ENCODE measurements around the gene CSGALNACT2. TPM values are rescaled to one million over a fixed set of nuclear protein-coding genes. Genes with fewer than 3 reads are reported as not detected.

The CSGALNACT2 gene
- total RNA-seq, 3 donors from 2014 or later: 21.6 to 35.5 (median 27.8) TPM

GRCh38 chr10:43224321-43224720, 86.1 kb downstream of the CSGALNACT2 start:
- H3K36me3 ChIP-seq: no peaks in the 10 kb centered on the region
- peaks cover 0 to 7% of the 10 kb centered on the region in 2 donors for H3K27me3 ChIP-seq
- H3K4me1 ChIP-seq: peaks cover 0 to under 1% of the 10 kb centered on the region in 2 donors
- peak overlapping the region in 1 of 2 donors; percentile 29 for H3K27ac ChIP-seq
- no peak for DNase-seq (ENCODE audit: low spot score in 2 of 2)
- TF ChIP-seq POLR2A (IDR thresholded peaks at IDR 0.05) (no peak), CTCF (IDR thresholded peaks at IDR 0.05) (no peak), POLR2AphosphoS5 (IDR thresholded peaks at IDR 0.05) (no peak)
- intact Hi-C loops (cut with DNase I; ENCODE audit: low total_unique reads): no loop called here
- no peak overlapping the region for H3K4me3 ChIP-seq
- no peaks in the 10 kb centered on the region for H3K9me3 ChIP-seq

- no peaks in the 10 kb centered on the region for H3K4me1 ChIP-seq
- no peaks in the 10 kb centered on the region for H3K9me3 ChIP-seq
- no peak for DNase-seq (ENCODE audit: low spot score in 2 of 2)
- H3K27ac ChIP-seq: peak overlapping the region; percentile 74 to 81
- TF ChIP-seq POLR2AphosphoS5 (IDR thresholded peaks at IDR 0.05) (no peak), POLR2A (IDR thresholded peaks at IDR 0.05) (no peak), CTCF (IDR thresholded peaks at IDR 0.05) (no peak)
- no peak overlapping the region for H3K4me3 ChIP-seq
- peaks cover 0 to 15% of the 10 kb centered on the region in 2 donors for H3K27me3 ChIP-seq
- no peaks in the 10 kb centered on the region for H3K36me3 ChIP-seq
- intact Hi-C loops (cut with DNase I; ENCODE audit: low total_unique reads): no loop called here
Observed at GRCh38 chr10:43225004-43225786, 87.0 kb downstream of the CSGALNACT2 start.

GRCh38 chr10:43225787-43226153, 87.5 kb downstream of the CSGALNACT2 start:
- Histone ChIP-seq H3K9me3 (no peaks in the 10 kb centered on the region), H3K4me3 (no peak overlapping the region), H3K36me3 (no peaks in the 10 kb centered on the region), H3K27ac (peak overlapping the region; percentile 74 to 81), H3K4me1 (no peaks in the 10 kb centered on the region), H3K27me3 (peaks cover 0 to 21% of the 10 kb centered on the region in 2 donors)
- DNase-seq (ENCODE audit: low spot score in 2 of 2): peak; percentile 38 to 51
- TF ChIP-seq POLR2AphosphoS5 (IDR thresholded peaks at IDR 0.05) (no peak), POLR2A (IDR thresholded peaks at IDR 0.05) (no peak), CTCF (IDR thresholded peaks at IDR 0.05) (no peak)
- intact Hi-C loops (cut with DNase I; ENCODE audit: low total_unique reads): no loop called here

GRCh38 chr10:43226441-43226840, 88.2 kb downstream of the CSGALNACT2 start:
- intact Hi-C loops (cut with DNase I; ENCODE audit: low total_unique reads): no loop called here
- H3K36me3 ChIP-seq: no peaks in the 10 kb centered on the region
- peaks cover 0 to 23% of the 10 kb centered on the region in 2 donors for H3K27me3 ChIP-seq
- H3K9me3 ChIP-seq: no peaks in the 10 kb centered on the region
- TF ChIP-seq POLR2A (IDR thresholded peaks at IDR 0.05) (no peak), CTCF (IDR thresholded peaks at IDR 0.05) (no peak), POLR2AphosphoS5 (IDR thresholded peaks at IDR 0.05) (no peak)
- peak overlapping the region in 1 of 2 donors; percentile 81 for H3K27ac ChIP-seq
- no peak overlapping the region for H3K4me3 ChIP-seq
- DNase-seq (ENCODE audit: low spot score in 2 of 2): peak in 1 of 2 donors; percentile 35
- no peaks in the 10 kb centered on the region for H3K4me1 ChIP-seq
